Activated T-helper 1 cell treated with anti-CD3 and anti-CD28 coated beads, Interleukin-12 subunit alpha, Interleukin-12 subunit beta, Interleukin-2, Interleukin-4 antibody, amounts not matched to agents 30 ng/mL and 10 ng/mL and 1 ng/mL, durations not matched to agents 14 hours and 24 hours and 36 hours (primary cell): Measurements from ENCODE around the gene RACK1. TPM values are rescaled to one million over a fixed set of nuclear protein-coding genes. Genes with fewer than 3 reads are reported as not detected.
"Not testable (repeated sequence)": the region's sequence is repeated elsewhere in the genome, so short reads cannot be mapped to it uniquely, and the experiment has no call there.

Experiments
- DNase-seq: peaks from one replicate; pipeline ENCODE4 v3.0.0; 2021; ENCODE audit warnings: low spot score
- H3K27ac Mint-ChIP-seq: one replicate; pipeline ENCODE4 v1.8.0; 2021; ENCODE audit warnings: mild to moderate bottlenecking, mixed read lengths
- H3K27me3 Mint-ChIP-seq: one replicate; pipeline ENCODE4 v1.8.0; 2022; ENCODE audit warnings: mild to moderate bottlenecking, moderate library complexity, mixed read lengths; ENCODE audit not compliant: insufficient read depth
- H3K36me3 Mint-ChIP-seq: one replicate; pipeline ENCODE4 v1.8.0; 2021; ENCODE audit warnings: low read depth, mixed read lengths
- H3K4me1 Mint-ChIP-seq: one replicate; pipeline ENCODE4 v1.8.0; 2021; ENCODE audit warnings: low read depth, mixed read lengths
- H3K4me3 Mint-ChIP-seq: one replicate; pipeline ENCODE4 v1.8.0; 2021; ENCODE audit warnings: mild to moderate bottlenecking, moderate library complexity, mixed read lengths
- H3K9me3 Mint-ChIP-seq: one replicate; pipeline ENCODE4 v1.8.0; 2021; ENCODE audit warnings: mixed read lengths
- intact Hi-C: fragments of 100-400 bp; cut with micrococcal nuclease; formaldehyde crosslinking; loops from one replicate; pipeline ENCODE4 v1.15.1; 2024
- total RNA-seq: library from RNA; stranded (reverse); gene quantifications from 2 replicates; pipeline ENCODE4 v1.2.3, GENCODE V29; 2022

RACK1 gene
- total RNA-seq, 1 donor from 2014 or later, result 2,121 TPM

GRCh38 chr5:181214249-181214648 is 29.5 kb downstream of the RACK1 start:
- H3K27ac Mint-ChIP-seq, intact Hi-C loops, DNase-seq, H3K27me3 Mint-ChIP-seq, H3K4me3 Mint-ChIP-seq, H3K36me3 Mint-ChIP-seq, H3K9me3 Mint-ChIP-seq: not testable (repeated sequence)
- peaks cover 24% of the 10 kb centered on the region for H3K4me1 Mint-ChIP-seq

- Mint-ChIP-seq H3K9me3 (no peaks in the 10 kb centered on the region), H3K27me3 (peaks cover 6% of the 10 kb centered on the region), H3K4me1 (peaks cover 22% of the 10 kb centered on the region), H3K27ac (no peak overlapping the region), H3K36me3 (no peaks in the 10 kb centered on the region), H3K4me3 (no peak overlapping the region)
- DNase-seq, result no peak
- intact Hi-C loops, result no loop called here
Measured at GRCh38 chr5:181212934-181213333, 30.8 kb downstream of the RACK1 start.

- peaks cover 21% of the 10 kb centered on the region for H3K4me1 Mint-ChIP-seq
- intact Hi-C loops, result no loop called here
- peaks cover 7% of the 10 kb centered on the region for H3K27me3 Mint-ChIP-seq
- H3K36me3 Mint-ChIP-seq, result no peaks in the 10 kb centered on the region
- H3K27ac Mint-ChIP-seq, result no peak overlapping the region
- no peak overlapping the region for H3K4me3 Mint-ChIP-seq
- DNase-seq, result no peak
- H3K9me3 Mint-ChIP-seq, result no peaks in the 10 kb centered on the region
Measured at GRCh38 chr5:181212080-181212479, 31.6 kb downstream of the RACK1 start.

GRCh38 chr5:181211208-181211607 is 32.5 kb downstream of the RACK1 start:
- Mint-ChIP-seq H3K27ac (no peak overlapping the region), H3K4me1 (peaks cover 23% of the 10 kb centered on the region), H3K36me3 (peaks cover 3% of the 10 kb centered on the region), H3K27me3 (peaks cover 11% of the 10 kb centered on the region), H3K4me3 (no peak overlapping the region), H3K9me3 (no peaks in the 10 kb centered on the region)
- intact Hi-C loops, result no loop called here
- DNase-seq, result no peak

- intact Hi-C loops, DNase-seq, H3K9me3 Mint-ChIP-seq: not testable (repeated sequence)
Measured at GRCh38 chr5:181210698-181211097, 33.0 kb downstream of the RACK1 start.

GRCh38 chr5:181210148-181210547 is 33.6 kb downstream of the RACK1 start:
- Mint-ChIP-seq H3K4me1 (peaks cover 29% of the 10 kb centered on the region), H3K27me3 (peaks cover 19% of the 10 kb centered on the region)
- H3K4me3 Mint-ChIP-seq, H3K9me3 Mint-ChIP-seq, H3K36me3 Mint-ChIP-seq, DNase-seq, intact Hi-C loops, H3K27ac Mint-ChIP-seq: not testable (repeated sequence)

More at GRCh38 chr5:181210698-181211097, 33.0 kb downstream of the RACK1 start:
- H3K4me1 Mint-ChIP-seq, result peaks cover 25% of the 10 kb centered on the region
- peaks cover 16% of the 10 kb centered on the region for H3K27me3 Mint-ChIP-seq
- not testable (repeated sequence) for H3K27ac Mint-ChIP-seq, H3K4me3 Mint-ChIP-seq, H3K36me3 Mint-ChIP-seq

- not testable (repeated sequence) for H3K9me3 Mint-ChIP-seq, H3K36me3 Mint-ChIP-seq, H3K27ac Mint-ChIP-seq, DNase-seq, H3K4me3 Mint-ChIP-seq
- intact Hi-C loops, result loop anchor here (5.0 kb wide), 1 partner anchor 33 kb away; the partner anchor contains the start of gene RACK1
- peaks cover 22% of the 10 kb centered on the region for H3K27me3 Mint-ChIP-seq
- peaks cover 29% of the 10 kb centered on the region for H3K4me1 Mint-ChIP-seq
Measured at GRCh38 chr5:181209006-181209405, 34.7 kb downstream of the RACK1 start.

GRCh38 chr5:181207960-181208253 is 35.8 kb downstream of the RACK1 start:
- H3K4me3 Mint-ChIP-seq, result peak overlapping the region; percentile 89

GRCh38 chr5:181207214-181207959 is 36.3 kb downstream of the RACK1 start:
- H3K9me3 Mint-ChIP-seq, result no peaks in the 10 kb centered on the region
- peak overlapping the region; percentile 89 for H3K4me3 Mint-ChIP-seq
- peaks cover 28% of the 10 kb centered on the region for H3K27me3 Mint-ChIP-seq
- H3K4me1 Mint-ChIP-seq, result peaks cover 34% of the 10 kb centered on the region
- intact Hi-C loops, result loop anchor here (1.0 to 5.0 kb wide), 7 partner anchors 11 to 54 kb away; partner anchors contain the start of genes RACK1 and TRIM52
- DNase-seq, result peak; percentile 59
- H3K27ac Mint-ChIP-seq, result peak overlapping the region; percentile 95
- peaks cover 3% of the 10 kb centered on the region for H3K36me3 Mint-ChIP-seq

More at GRCh38 chr5:181207960-181208253, 35.8 kb downstream of the RACK1 start:
- Mint-ChIP-seq H3K27ac (peak overlapping the region; percentile 95), H3K4me1 (peaks cover 34% of the 10 kb centered on the region), H3K27me3 (peaks cover 27% of the 10 kb centered on the region), H3K36me3 (peaks cover 3% of the 10 kb centered on the region), H3K9me3 (no peaks in the 10 kb centered on the region)
- intact Hi-C loops, result loop anchor here (1.0 to 5.0 kb wide), 7 partner anchors 10 to 53 kb away; partner anchors contain the start of genes RACK1 and TRIM52
- DNase-seq, result no peak

- H3K27ac Mint-ChIP-seq, result peak overlapping the region; percentile 95
- peaks cover 37% of the 10 kb centered on the region for H3K27me3 Mint-ChIP-seq
- H3K9me3 Mint-ChIP-seq, result no peaks in the 10 kb centered on the region
- H3K4me1 Mint-ChIP-seq, result peaks cover 34% of the 10 kb centered on the region
- intact Hi-C loops, result loop anchor here (2.0 to 5.0 kb wide), 3 partner anchors 33 to 45 kb away; partner anchors contain the start of gene RACK1
- no peak for DNase-seq
- peaks cover 3% of the 10 kb centered on the region for H3K36me3 Mint-ChIP-seq
- peak overlapping the region; percentile 89 for H3K4me3 Mint-ChIP-seq
Measured at GRCh38 chr5:181205761-181206649, 37.7 kb downstream of the RACK1 start.

GRCh38 chr5:181204826-181205760 is 38.6 kb downstream of the RACK1 start, which contains the start of gene TRIM7:
Gene TRIM7 (minus strand): TSS chr5:181205196. CDS start chr5:181205110, 86 bp downstream.
- intact Hi-C loops, result loop anchor here (5.0 kb wide), 1 partner anchor 37 kb away; the partner anchor contains the start of gene RACK1
- Mint-ChIP-seq H3K9me3 (no peaks in the 10 kb centered on the region), H3K27me3 (peaks cover 47% of the 10 kb centered on the region), H3K36me3 (peaks cover 3% of the 10 kb centered on the region), H3K4me3 (peak within 1 kb of the TSS; percentile 89), H3K27ac (peak within 1 kb of the TSS; percentile 81), H3K4me1 (peaks cover 34% of the 10 kb centered on the region)
- DNase-seq, result peak; percentile 16
